Measurements from ENCODE around the gene RAB40B.

DNA sequence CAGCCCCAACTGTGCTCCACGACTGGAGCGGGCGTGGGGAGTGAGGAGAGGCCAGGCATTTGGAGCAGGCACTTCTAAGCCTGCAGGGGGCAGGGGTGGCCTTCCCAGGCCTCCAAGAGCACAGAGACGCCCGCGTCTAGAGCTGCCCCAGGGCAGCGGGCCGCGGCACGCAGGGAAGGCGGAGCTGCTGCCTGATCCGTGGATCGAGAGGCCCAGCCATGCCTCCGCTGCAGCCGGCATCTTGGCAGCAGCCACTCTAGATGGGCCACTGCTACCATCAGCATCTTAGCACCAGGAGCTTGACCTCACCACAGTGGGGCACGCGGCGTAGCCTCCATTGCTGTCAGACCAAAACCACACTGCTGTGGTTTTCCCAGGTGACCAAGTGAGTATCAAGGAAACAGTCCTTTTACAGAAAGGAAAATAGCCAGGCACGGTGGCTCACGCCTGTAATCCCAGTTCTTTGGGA, 29.8 kb downstream of the RAB40B start:
- TF ChIP-seq SIN3A (IDR thresholded peaks at IDR 0.05; ENCODE audit: borderline replicate concordance, insufficient read depth, low read length) (no peak), FOXP2 (optimal IDR thresholded peaks at IDR 0.05; ENCODE audit: borderline replicate concordance, extremely low read depth, extremely low read length, insufficient read depth) (no peak)
